Activated B cell treated with CpG ODN at 0.5 μM for 24 hours (primary cell): ENCODE measurements around the gene PDE7B. TPM values are rescaled to one million over a fixed set of nuclear protein-coding genes. Genes with fewer than 3 reads are reported as not detected.
"Not testable (repeated sequence)": the region's sequence is repeated elsewhere in the genome, so short reads cannot be mapped to it uniquely, and the experiment has no call there.

Source experiments
- ATAC-seq: fragments of 200-7000 bp; cut with Tn5 transposase; one replicate; pipeline ENCODE4 v1.10.0; 2021; ENCODE audit warnings: low read depth, mild to moderate bottlenecking, moderate library complexity
- CTCF ChIA-PET: fragments of 350-600 bp; sonication (Branson Sonifier 250); formaldehyde crosslinking; loops from one replicate; lab custom pipeline; 2021; ENCODE audit warnings: antibody characterized with exemption; lab: Charles Lee
- POLR2A ChIA-PET: fragments of 350-600 bp; sonication (Branson Sonifier 250); formaldehyde crosslinking; loops from one replicate; lab custom pipeline; 2021; ENCODE audit warnings: antibody characterized with exemption; lab: Charles Lee
- DNase-seq: peaks from one replicate; pipeline ENCODE4 v3.0.0; 2022
- H3K27ac Mint-ChIP-seq: one replicate; pipeline ENCODE4 v1.8.0; 2020; ENCODE audit warnings: mixed read lengths
- H3K27me3 Mint-ChIP-seq: one replicate; pipeline ENCODE4 v1.8.0; 2021; ENCODE audit warnings: mixed read lengths
- H3K36me3 Mint-ChIP-seq: one replicate; pipeline ENCODE4 v1.8.0; 2021; ENCODE audit warnings: low read depth, mixed read lengths
- H3K4me1 Mint-ChIP-seq: one replicate; pipeline ENCODE4 v1.8.0; 2021; ENCODE audit warnings: mixed read lengths
- H3K4me3 Mint-ChIP-seq: one replicate; pipeline ENCODE4 v1.8.0; 2020; ENCODE audit warnings: mild to moderate bottlenecking, mixed read lengths
- H3K9me3 Mint-ChIP-seq: one replicate; pipeline ENCODE4 v1.8.0; 2020; ENCODE audit warnings: mixed read lengths
- intact Hi-C: fragments of 100-400 bp; cut with micrococcal nuclease; formaldehyde crosslinking; loops from one replicate; pipeline ENCODE4 v1.15.1; 2024
- total RNA-seq: library from RNA; stranded (reverse); gene quantifications from 2 replicates; pipeline ENCODE4 v1.2.3, GENCODE V29; 2022
- TF ChIP-seq, protein P1 (sequence below): fragments of 200-600 bp; IDR thresholded peaks from one replicate; pipeline ENCODE4 v1.8.0; 2022; ENCODE audit warnings: antibody characterized with exemption, mild to moderate bottlenecking

PDE7B gene
- total RNA-seq, 1 donor from 2014 or later = 1.8 TPM

GRCh38 chr6:136213012-136213539 lies 361.6 kb downstream of the PDE7B start:
- intact Hi-C loops = no loop called here
- POLR2A ChIA-PET = no interaction called here
- H3K4me3 Mint-ChIP-seq = no peak overlapping the region

DNA sequence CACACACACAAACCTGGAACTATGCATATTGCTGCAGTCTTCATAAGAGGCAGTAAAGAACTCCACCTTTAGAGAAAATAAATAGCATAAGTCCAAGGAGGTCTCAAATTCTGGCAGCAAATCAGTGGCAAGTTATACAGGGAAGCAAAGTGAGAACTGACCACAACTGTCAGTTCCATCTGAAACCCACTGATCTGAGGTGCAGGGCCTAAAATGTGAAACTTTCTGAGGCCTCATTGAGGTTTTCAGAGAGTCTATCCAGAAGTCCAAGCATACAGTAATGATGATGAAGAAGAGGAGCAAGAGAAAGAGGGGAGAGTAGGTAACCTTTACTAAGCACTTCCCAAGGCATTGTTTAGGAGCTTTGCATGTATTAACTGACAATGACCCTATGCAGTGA lies 362.4 kb downstream of the PDE7B start:
- TF ChIP-seq, protein P1, sequence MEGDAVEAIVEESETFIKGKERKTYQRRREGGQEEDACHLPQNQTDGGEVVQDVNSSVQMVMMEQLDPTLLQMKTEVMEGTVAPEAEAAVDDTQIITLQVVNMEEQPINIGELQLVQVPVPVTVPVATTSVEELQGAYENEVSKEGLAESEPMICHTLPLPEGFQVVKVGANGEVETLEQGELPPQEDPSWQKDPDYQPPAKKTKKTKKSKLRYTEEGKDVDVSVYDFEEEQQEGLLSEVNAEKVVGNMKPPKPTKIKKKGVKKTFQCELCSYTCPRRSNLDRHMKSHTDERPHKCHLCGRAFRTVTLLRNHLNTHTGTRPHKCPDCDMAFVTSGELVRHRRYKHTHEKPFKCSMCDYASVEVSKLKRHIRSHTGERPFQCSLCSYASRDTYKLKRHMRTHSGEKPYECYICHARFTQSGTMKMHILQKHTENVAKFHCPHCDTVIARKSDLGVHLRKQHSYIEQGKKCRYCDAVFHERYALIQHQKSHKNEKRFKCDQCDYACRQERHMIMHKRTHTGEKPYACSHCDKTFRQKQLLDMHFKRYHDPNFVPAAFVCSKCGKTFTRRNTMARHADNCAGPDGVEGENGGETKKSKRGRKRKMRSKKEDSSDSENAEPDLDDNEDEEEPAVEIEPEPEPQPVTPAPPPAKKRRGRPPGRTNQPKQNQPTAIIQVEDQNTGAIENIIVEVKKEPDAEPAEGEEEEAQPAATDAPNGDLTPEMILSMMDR = no peak
- no peaks in the 10 kb centered on the region for H3K36me3 Mint-ChIP-seq
- no peaks in the 10 kb centered on the region for H3K4me1 Mint-ChIP-seq
- no peak overlapping the region for H3K27ac Mint-ChIP-seq
- DNase-seq (no peak), ATAC-seq (no peak)
- H3K4me3 Mint-ChIP-seq = no peak overlapping the region
- POLR2A ChIA-PET = no interaction called here
- CTCF ChIA-PET = interaction anchor here (1.4 kb wide), 1 partner anchor 12 kb away, joined by 5 read pairs; no protein-coding TSS in a partner anchor
- intact Hi-C loops = no loop called here
- no peaks in the 10 kb centered on the region for H3K27me3 Mint-ChIP-seq
- no peaks in the 10 kb centered on the region for H3K9me3 Mint-ChIP-seq

More at GRCh38 chr6:136213012-136213539, 361.6 kb downstream of the PDE7B start:
- CTCF ChIA-PET = no interaction called here
- TF ChIP-seq, protein P1 = no peak
- Mint-ChIP-seq H3K36me3 (no peaks in the 10 kb centered on the region), H3K27me3 (no peaks in the 10 kb centered on the region), H3K9me3 (no peaks in the 10 kb centered on the region), H3K27ac (no peak overlapping the region), H3K4me1 (no peaks in the 10 kb centered on the region)
- no peak for DNase-seq
- no peak for ATAC-seq

DNA sequence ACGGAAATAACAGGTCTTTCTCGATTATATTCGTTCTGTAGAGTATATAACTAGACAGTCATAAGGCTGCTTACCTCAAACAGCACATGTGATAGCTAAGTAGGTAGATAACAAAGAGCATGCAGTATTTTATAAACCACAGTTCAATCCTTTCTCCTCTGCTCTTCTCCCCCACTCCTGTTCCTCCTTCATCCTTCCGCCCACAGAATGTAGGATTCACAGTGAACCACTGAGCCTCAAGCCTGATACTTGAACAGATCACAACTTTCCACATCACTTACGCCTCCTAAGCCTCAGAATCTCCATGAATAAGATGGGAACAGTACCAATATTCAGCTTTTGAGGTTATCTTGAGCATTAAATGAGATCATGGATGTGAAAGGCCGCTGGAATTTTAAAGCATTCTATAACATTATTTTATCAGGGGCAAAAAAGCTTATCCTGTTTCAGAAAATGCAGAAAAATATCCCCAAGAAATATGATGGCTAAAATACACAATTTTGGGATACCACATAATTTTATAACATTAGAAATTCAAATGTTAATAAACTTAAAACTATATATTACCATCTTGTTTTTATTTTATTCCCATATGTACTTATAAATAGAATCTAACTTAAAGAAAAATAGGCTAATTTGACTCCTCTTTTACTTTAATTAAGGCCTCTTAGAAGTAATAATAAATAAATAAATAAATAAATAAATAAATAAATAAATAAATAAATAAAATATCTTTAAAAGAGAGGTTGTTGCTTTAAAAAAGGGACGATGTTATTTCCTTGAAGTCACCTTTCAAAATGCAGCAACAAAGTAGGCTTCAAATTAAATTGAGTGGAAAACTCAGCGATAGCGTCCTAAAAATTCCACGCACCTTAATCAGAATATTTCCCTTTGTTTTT lies 365.3 kb downstream of the PDE7B start:
- ChIA-PET POLR2A (no interaction called here), CTCF (no interaction called here)
- TF ChIP-seq, protein P1 = no peak
- Mint-ChIP-seq H3K27me3 (peaks cover 1% of the 10 kb centered on the region), H3K4me1 (no peaks in the 10 kb centered on the region), H3K36me3 (no peaks in the 10 kb centered on the region), H3K4me3 (no peak overlapping the region), H3K9me3 (peaks cover 11% of the 10 kb centered on the region), H3K27ac (no peak overlapping the region)
- intact Hi-C loops = no loop called here
- no peak for DNase-seq
- no peak for ATAC-seq

DNA sequence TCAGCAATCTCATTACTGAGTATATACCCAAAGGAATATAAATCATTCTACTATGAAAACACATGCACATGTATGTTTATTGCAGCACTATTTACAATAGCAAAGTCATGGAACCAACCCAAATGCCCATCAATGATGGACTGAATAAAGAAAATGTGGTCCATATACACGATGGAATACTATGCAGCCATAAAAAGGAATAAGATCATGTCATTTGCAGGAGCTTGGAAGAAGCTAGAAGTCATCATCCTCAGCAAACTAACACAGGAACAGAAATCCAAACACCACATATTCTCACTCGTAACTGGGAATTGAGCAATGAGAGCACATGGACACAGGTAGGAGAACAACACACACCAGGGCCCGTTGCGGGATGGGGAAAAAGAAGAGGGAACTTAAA lies 373.5 kb downstream of the PDE7B start:
- CTCF ChIA-PET, H3K36me3 Mint-ChIP-seq, intact Hi-C loops, DNase-seq, H3K4me3 Mint-ChIP-seq, H3K27me3 Mint-ChIP-seq, POLR2A ChIA-PET, H3K9me3 Mint-ChIP-seq, ATAC-seq, H3K27ac Mint-ChIP-seq: not testable (repeated sequence)
- peaks cover 16% of the 10 kb centered on the region for H3K4me1 Mint-ChIP-seq

- H3K27ac Mint-ChIP-seq = no peak overlapping the region
- ATAC-seq (no peak), DNase-seq (no peak)
- no peaks in the 10 kb centered on the region for H3K27me3 Mint-ChIP-seq
- POLR2A ChIA-PET = no interaction called here
- intact Hi-C loops = no loop called here
- no peak overlapping the region for H3K4me3 Mint-ChIP-seq
- CTCF ChIA-PET = interaction anchor here (0.6 to 2.4 kb wide), 19 partner anchors 9 to 778 kb away, joined by 3 to 51 read pairs (median 5); no protein-coding TSS in a partner anchor
- H3K9me3 Mint-ChIP-seq = no peaks in the 10 kb centered on the region
- TF ChIP-seq, protein P1 = no peak
- H3K4me1 Mint-ChIP-seq = peaks cover 16% of the 10 kb centered on the region
- H3K36me3 Mint-ChIP-seq = no peaks in the 10 kb centered on the region
These were observed 374.0 kb downstream of the PDE7B start for GRCh38 chr6:136225496-136225895.
